ENCODE results near the gene NBPF20.
A peak's percentile ranks its signal among the peaks of the same experiment; 100 is the strongest.
"Not testable (repeated sequence)": the region's sequence is repeated elsewhere in the genome, so short reads cannot be mapped to it uniquely, and the experiment has no call there.

NBPF20 gene

GRCh38 chr1:145425436-145426029 lies at the start of gene NBPF20:
TSS of gene NBPF20 (minus strand) at chr1:145425603. CDS start at chr1:145405272, 20,331 bp downstream.
- H3K4me3 ChIP-seq (ENCODE audit: low read length): peak within 1 kb of the TSS; percentile 75
- TF ChIP-seq ZNF274 (IDR thresholded peaks at IDR 0.05; ENCODE audit: low read depth, low read length): no peak

- not testable (repeated sequence) for H3K4me3 ChIP-seq (ENCODE audit: low read length)
These were observed 49.5 kb upstream of the NBPF20 start for GRCh38 chr1:145474837-145475368.

GRCh38 chr1:145472731-145473130 lies 47.3 kb upstream of the NBPF20 start:
- H3K4me3 ChIP-seq (ENCODE audit: low read length): not testable (repeated sequence)

- H3K4me3 ChIP-seq (ENCODE audit: low read length): not testable (repeated sequence)
These were observed 46.0 kb upstream of the NBPF20 start for GRCh38 chr1:145471365-145471764.

- H3K4me3 ChIP-seq (ENCODE audit: low read length): peak overlapping the region; percentile 71; the same call in 1 of the 2 replicates
These were observed 40.2 kb upstream of the NBPF20 start for GRCh38 chr1:145465405-145466144.

- H3K4me3 ChIP-seq (ENCODE audit: low read length): peak overlapping the region; percentile 71; the same call in 1 of the 2 replicates
These were observed 39.4 kb upstream of the NBPF20 start for GRCh38 chr1:145464708-145465336.

GRCh38 chr1:145464017-145464416 lies 38.6 kb upstream of the NBPF20 start:
- H3K4me3 ChIP-seq (ENCODE audit: low read length): not testable (repeated sequence)

GRCh38 chr1:145460684-145461083 lies 35.3 kb upstream of the NBPF20 start:
- H3K4me3 ChIP-seq (ENCODE audit: low read length): not testable (repeated sequence)

- not testable (repeated sequence) for H3K4me3 ChIP-seq (ENCODE audit: low read length)
These were observed 34.6 kb upstream of the NBPF20 start for GRCh38 chr1:145460048-145460447.

GRCh38 chr1:145459591-145459990 lies 34.2 kb upstream of the NBPF20 start:
- not testable (repeated sequence) for H3K4me3 ChIP-seq (ENCODE audit: low read length)

GRCh38 chr1:145459063-145459462 lies 33.7 kb upstream of the NBPF20 start:
- H3K4me3 ChIP-seq (ENCODE audit: low read length): not testable (repeated sequence)

GRCh38 chr1:145454824-145455177 lies 29.4 kb upstream of the NBPF20 start:
- H3K4me3 ChIP-seq (ENCODE audit: low read length): not testable (repeated sequence)

GRCh38 chr1:145453873-145454823 lies 28.7 kb upstream of the NBPF20 start:
- not testable (repeated sequence) for H3K4me3 ChIP-seq (ENCODE audit: low read length)

- H3K4me3 ChIP-seq (ENCODE audit: low read length): not testable (repeated sequence)
These were observed 27.1 kb upstream of the NBPF20 start for GRCh38 chr1:145452506-145452905.

GRCh38 chr1:145451914-145452313 lies 26.5 kb upstream of the NBPF20 start:
- not testable (repeated sequence) for H3K4me3 ChIP-seq (ENCODE audit: low read length)

- H3K4me3 ChIP-seq (ENCODE audit: low read length): not testable (repeated sequence)
These were observed 19.8 kb upstream of the NBPF20 start for GRCh38 chr1:145445219-145445618.

GRCh38 chr1:145442340-145442739 lies 16.9 kb upstream of the NBPF20 start:
- not testable (repeated sequence) for H3K4me3 ChIP-seq (ENCODE audit: low read length)

GRCh38 chr1:145431363-145432256 lies 6.2 kb upstream of the NBPF20 start:
- not testable (repeated sequence) for H3K4me3 ChIP-seq (ENCODE audit: low read length)

- H3K4me3 ChIP-seq (ENCODE audit: low read length): not testable (repeated sequence)
These were observed 5.4 kb upstream of the NBPF20 start for GRCh38 chr1:145430830-145431229.

GRCh38 chr1:145429329-145429728 lies 3.9 kb upstream of the NBPF20 start:
- H3K4me3 ChIP-seq (ENCODE audit: low read length): not testable (repeated sequence)

All from GM08714 (cell line).